Measurements from ENCODE around the gene CCNDBP1. TPM values are rescaled to one million over a fixed set of nuclear protein-coding genes. Genes with fewer than 3 reads are reported as not detected.

The CCNDBP1 gene
- total and polyA plus RNA-seq, 3 donors from 2014 or later = 60.5 to 83.6 (median 63.7) TPM

DNA sequence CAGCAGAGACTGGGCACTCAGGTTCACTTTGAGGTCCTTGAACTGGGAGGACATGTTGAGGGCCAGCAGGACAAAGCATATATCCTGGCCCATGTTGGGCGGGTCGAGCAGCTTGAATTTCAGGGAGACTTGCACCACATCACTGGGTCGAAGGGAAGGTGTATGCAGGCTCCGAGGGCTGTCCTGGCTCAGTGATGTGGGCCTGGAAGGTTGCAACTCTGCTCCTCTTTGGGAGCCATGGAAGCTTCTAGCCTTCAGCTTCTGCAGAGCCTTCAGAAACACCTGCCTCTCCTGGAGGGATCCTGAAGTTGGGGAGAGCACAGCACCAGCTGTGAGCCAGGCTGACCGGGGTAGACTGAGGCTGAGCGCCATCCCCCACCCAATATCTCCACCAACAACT lies 50.3 kb downstream of the CCNDBP1 start:
- Histone ChIP-seq H3K4me3 (no peak overlapping the region), H3K27me3 (no peaks in the 10 kb centered on the region), H3K36me3 (ENCODE audit: low read depth, missing control alignments) (no peaks in the 10 kb centered on the region), H3K27ac (no peak overlapping the region), H3K4me1 (no peaks in the 10 kb centered on the region), H3K9me3 (no peaks in the 10 kb centered on the region)
- intact Hi-C loops (cut with DNase I; ENCODE audit: low total_unique reads) = no loop called here
- DNase-seq = no peak
- TF ChIP-seq POLR2A (IDR thresholded peaks at IDR 0.05) (no peak), CTCF (IDR thresholded peaks at IDR 0.05) (no peak)
- WGBS, 2 donors = 93% methylated on average over 5 to 6 of the region's 6 CpGs

DNA sequence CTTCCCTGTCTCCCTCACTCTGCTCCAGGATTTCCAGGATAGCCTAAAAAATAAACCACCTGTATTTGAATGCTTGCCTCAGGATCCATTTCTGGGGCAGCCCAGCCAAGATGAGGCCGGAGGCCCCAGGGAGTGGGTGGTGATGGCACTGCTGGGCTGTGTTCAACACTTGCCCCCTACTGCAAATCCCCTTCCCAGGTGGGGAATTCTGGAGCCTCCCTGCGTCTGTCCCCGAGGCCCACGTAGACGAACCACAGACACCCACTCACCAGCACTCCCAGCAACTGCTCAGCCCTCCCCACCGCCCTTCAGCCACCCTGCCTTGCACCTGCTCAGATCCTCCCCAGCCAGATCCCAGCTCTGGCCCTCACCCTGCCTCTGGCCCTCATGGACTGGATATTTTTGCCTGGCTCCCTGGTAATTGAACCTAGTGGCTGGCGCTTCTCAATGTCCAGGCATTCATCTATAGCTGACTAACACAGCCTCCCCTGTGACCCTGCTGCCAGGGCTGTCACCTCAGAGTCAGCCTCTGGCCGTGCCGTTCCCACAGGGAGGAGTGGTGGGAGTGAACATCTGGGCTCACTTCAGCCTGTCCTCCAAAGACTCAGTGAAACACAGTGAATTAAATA lies 52.8 kb downstream of the CCNDBP1 start:
- DNase-seq = no peak
- no peaks in the 10 kb centered on the region for H3K9me3 ChIP-seq
- no peak overlapping the region for H3K27ac ChIP-seq
- no peaks in the 10 kb centered on the region for H3K27me3 ChIP-seq
- no peaks in the 10 kb centered on the region for H3K36me3 ChIP-seq (ENCODE audit: low read depth, missing control alignments)
- intact Hi-C loops (cut with DNase I; ENCODE audit: low total_unique reads) = no loop called here
- no peak for TF ChIP-seq POLR2A (IDR thresholded peaks at IDR 0.05)
- TF ChIP-seq CTCF (IDR thresholded peaks at IDR 0.05) = no peak
- no peaks in the 10 kb centered on the region for H3K4me1 ChIP-seq
- no peak overlapping the region for H3K4me3 ChIP-seq
- WGBS, 2 donors = 56 to 87% methylated on average over 9 of the region's 9 CpGs

DNA sequence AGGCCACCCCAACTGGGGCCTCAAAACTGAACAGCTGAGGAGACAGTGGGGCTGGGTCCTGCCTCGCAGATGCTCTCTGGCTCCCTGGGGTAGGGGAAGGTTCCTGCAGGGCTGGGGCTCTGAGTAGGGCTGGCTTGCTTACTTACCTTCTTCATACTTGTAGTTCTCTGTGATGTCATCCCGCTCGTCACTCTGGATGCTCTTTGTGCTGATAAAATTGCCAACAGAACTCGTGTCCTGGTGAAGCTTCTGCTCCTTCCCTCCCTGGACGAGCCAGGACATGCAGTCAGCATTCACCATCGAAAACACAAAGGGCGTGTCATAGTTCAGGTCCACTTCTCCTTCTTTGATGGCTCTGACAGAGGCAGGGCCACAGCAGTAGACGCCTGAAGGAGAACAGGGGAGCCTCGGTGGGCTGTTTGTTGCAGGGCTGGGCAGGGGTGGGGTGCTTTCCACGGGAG lies 53.5 kb downstream of the CCNDBP1 start:
- TF ChIP-seq POLR2A (IDR thresholded peaks at IDR 0.05) = no peak
- no peak for TF ChIP-seq CTCF (IDR thresholded peaks at IDR 0.05)
- 76 to 89% methylated on average over 10 of the region's 10 CpGs for WGBS, 2 donors
- H3K36me3 ChIP-seq (ENCODE audit: low read depth, missing control alignments) = no peaks in the 10 kb centered on the region
- H3K27me3 ChIP-seq = no peaks in the 10 kb centered on the region
- no peak overlapping the region for H3K4me3 ChIP-seq
- no peaks in the 10 kb centered on the region for H3K9me3 ChIP-seq
- intact Hi-C loops (cut with DNase I; ENCODE audit: low total_unique reads) = no loop called here
- H3K4me1 ChIP-seq = no peaks in the 10 kb centered on the region
- no peak overlapping the region for H3K27ac ChIP-seq
- no peak for DNase-seq

DNA sequence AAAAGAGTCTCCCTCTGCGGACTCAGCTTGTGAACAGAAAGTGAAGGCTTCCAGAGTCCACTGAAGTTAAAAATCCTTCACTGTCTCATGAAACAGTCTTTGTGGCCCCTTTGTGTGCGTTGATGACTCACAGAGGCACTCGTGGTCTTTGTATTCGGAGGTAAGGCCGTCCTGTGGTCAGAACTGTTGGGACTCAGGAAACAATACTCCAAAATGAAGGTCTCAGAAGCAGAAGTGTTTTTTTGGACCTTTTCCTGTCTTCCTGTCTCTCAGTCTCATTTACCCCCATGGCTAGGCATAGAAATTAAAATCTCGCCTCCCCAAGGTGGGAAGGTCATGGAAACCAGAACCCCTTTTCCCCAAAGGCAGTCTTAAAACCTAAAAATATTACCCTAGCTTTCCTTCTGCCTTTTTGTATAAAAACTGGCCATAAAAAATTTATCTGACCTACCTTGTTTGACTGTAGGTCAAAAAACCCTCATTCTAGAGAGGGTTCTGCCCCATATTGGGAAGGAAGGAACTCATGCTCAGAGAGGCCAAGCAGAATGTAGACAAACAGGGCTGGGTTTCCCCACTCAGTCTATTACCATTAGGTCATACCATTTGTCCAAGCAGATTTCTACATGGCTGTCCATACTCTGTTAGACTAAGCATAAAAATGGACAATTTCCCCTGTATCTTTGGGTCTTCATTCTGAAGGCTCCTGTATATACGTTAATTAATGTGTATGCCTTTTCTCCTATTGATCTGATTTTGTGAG lies 54.7 kb downstream of the CCNDBP1 start:
- H3K4me1 ChIP-seq = no peaks in the 10 kb centered on the region
- TF ChIP-seq CTCF (IDR thresholded peaks at IDR 0.05) = no peak
- TF ChIP-seq POLR2A (IDR thresholded peaks at IDR 0.05) = no peak
- no peak overlapping the region for H3K4me3 ChIP-seq
- 81 to 83% methylated on average over 7 of the region's 7 CpGs for WGBS, 2 donors
- no peak overlapping the region for H3K27ac ChIP-seq
- no peaks in the 10 kb centered on the region for H3K27me3 ChIP-seq
- intact Hi-C loops (cut with DNase I; ENCODE audit: low total_unique reads) = no loop called here
- no peaks in the 10 kb centered on the region for H3K36me3 ChIP-seq (ENCODE audit: low read depth, missing control alignments)
- no peak for DNase-seq
- no peaks in the 10 kb centered on the region for H3K9me3 ChIP-seq

Measured in testis (tissue), 3 donors.